ENCODE measurements around the gene RDH5. TPM values are rescaled to one million over a fixed set of nuclear protein-coding genes. Genes with fewer than 3 reads are reported as not detected.
A peak's percentile ranks its signal among the peaks of the same experiment; 100 is the strongest.

RDH5 gene
- polyA plus RNA-seq, 1 of the 3 experiments (the other 2 are of a cell fraction), result 5.2 TPM

DNA sequence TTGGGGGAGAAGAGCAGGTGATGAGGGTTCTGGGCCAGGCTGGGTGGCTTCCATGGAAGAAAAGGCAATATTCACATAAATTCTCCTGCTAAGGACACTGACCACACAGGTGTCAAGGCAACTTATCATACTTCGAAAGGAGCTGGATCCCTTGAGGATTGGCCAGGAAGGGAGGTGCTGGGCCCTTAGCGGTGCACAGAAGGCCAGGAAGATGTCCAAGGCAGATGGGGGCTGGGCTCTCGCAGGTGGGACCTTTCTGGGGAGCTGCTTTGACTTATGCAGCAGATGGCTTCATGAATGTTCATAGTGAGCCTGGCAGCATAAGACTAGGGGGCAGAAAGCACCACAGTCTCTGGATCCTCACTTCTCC lies 4.7 kb downstream of the RDH5 start:
- no peak for DNase-seq
- peaks cover 7 to 35% of the 10 kb centered on the region in 2 experiments; a peak in 3 of 4 replicates for H3K4me1 ChIP-seq (ENCODE audit: control insufficient read depth in 1 of 2, insufficient read depth in 2 of 2, low read depth in 1 of 2, low read length in 1 of 2)
- H3F3A ChIP-seq (replicated peaks; ENCODE audit: insufficient read depth), result peaks cover 57% of the 10 kb centered on the region
- H3K79me2 ChIP-seq (ENCODE audit: insufficient read depth), result peaks cover 34% of the 10 kb centered on the region
- H3K9me2 ChIP-seq, result no peaks in the 10 kb centered on the region
- peaks cover 34% of the 10 kb centered on the region in 2 experiments for H3K36me3 ChIP-seq (replicated peaks in 1 of 2; ENCODE audit: control insufficient read depth in 1 of 2, insufficient read depth in 2 of 2, low read length in 1 of 2)
- no peak overlapping the region for H3K4me2 ChIP-seq
- ChIA-PET CTCF (interaction anchor here (0.6 to 11.2 kb wide), 12 partner anchors 9 to 383 kb away, joined by 3 to 202 read pairs (median 5); partner anchors contain the start of genes BLOC1S1 and ITGA7), POLR2A (interaction anchor here (0.6 to 1.3 kb wide), 3 partner anchors 13 to 335 kb away, joined by 3 to 6 read pairs (median 3); partner anchors contain the start of genes ORMDL2 and SARNP)
- no peak overlapping the region for H3K9ac ChIP-seq
- H3K27me3 ChIP-seq (ENCODE audit: insufficient read depth), result no peaks in the 10 kb centered on the region
- H2AFZ ChIP-seq (ENCODE audit: low read depth), result no peak overlapping the region
- no peaks in the 10 kb centered on the region for H3K9me3 ChIP-seq
- H3K27ac ChIP-seq (ENCODE audit: low read depth in 2 of 2, low read length in 1 of 2), result no peak overlapping the region
- H3K4me3 ChIP-seq (ENCODE audit: low read depth in 2 of 2, low read length in 1 of 2), result no peak overlapping the region
- 100% methylated on average over 1 of the region's 3 CpGs for WGBS (ENCODE audit: low lambda C conversion rate)
- peaks cover 51% of the 10 kb centered on the region for H4K20me1 ChIP-seq (ENCODE audit: insufficient read depth)
- TF ChIP-seq MEF2A (IDR thresholded peaks at IDR 0.05; ENCODE audit: borderline replicate concordance, low read depth) (no peak), FOXM1 (IDR thresholded peaks at IDR 0.05; ENCODE audit: low read depth) (no peak), ELF1 (IDR thresholded peaks at IDR 0.05) (no peak), MXI1 (IDR thresholded peaks at IDR 0.05; ENCODE audit: low read depth, low read length) (no peak)
- TF ChIP-seq, protein P1, sequence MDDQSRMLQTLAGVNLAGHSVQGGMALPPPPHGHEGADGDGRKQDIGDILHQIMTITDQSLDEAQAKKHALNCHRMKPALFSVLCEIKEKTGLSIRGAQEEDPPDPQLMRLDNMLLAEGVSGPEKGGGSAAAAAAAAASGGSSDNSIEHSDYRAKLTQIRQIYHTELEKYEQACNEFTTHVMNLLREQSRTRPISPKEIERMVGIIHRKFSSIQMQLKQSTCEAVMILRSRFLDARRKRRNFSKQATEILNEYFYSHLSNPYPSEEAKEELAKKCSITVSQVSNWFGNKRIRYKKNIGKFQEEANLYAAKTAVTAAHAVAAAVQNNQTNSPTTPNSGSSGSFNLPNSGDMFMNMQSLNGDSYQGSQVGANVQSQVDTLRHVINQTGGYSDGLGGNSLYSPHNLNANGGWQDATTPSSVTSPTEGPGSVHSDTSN (IDR thresholded peaks at IDR 0.05), result no peak

DNA sequence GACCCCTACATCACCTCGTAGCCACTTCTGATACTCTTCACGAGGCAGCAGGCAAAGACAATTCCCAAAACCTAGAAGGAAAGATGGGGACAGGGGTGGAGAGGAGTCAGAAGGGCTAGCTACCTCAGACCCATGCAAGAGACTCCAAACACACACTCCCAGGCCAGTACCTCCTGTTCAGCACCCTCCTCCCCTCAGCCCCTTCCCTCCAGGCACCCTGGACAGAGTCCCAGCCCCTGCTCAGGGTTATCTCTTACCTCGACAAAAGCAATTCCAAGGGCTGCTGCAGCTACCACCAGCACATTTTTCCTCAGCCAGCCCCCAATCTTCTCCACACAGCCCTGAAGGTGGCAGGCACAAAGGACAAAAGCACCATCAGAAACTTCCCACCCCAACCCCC lies 5.4 kb downstream of the RDH5 start:
- no peaks in the 10 kb centered on the region for H3K27me3 ChIP-seq (ENCODE audit: insufficient read depth)
- H3K36me3 ChIP-seq (replicated peaks in 1 of 2; ENCODE audit: control insufficient read depth in 1 of 2, insufficient read depth in 2 of 2, low read length in 1 of 2), result peaks cover 34% of the 10 kb centered on the region in 2 experiments
- H3F3A ChIP-seq (replicated peaks; ENCODE audit: insufficient read depth), result peaks cover 57% of the 10 kb centered on the region
- H3K79me2 ChIP-seq (ENCODE audit: insufficient read depth), result peaks cover 37% of the 10 kb centered on the region
- no peak overlapping the region for H3K27ac ChIP-seq (ENCODE audit: low read depth in 2 of 2, low read length in 1 of 2)
- peak overlapping the region; percentile 30; the same call in 1 of the 2 replicates for H3K4me2 ChIP-seq
- H3K9ac ChIP-seq, result no peak overlapping the region
- peaks cover under 1 to 35% of the 10 kb centered on the region in 2 experiments; a peak in 3 of 4 replicates for H3K4me1 ChIP-seq (ENCODE audit: control insufficient read depth in 1 of 2, insufficient read depth in 2 of 2, low read depth in 1 of 2, low read length in 1 of 2)
- no peak for DNase-seq
- peaks cover 51% of the 10 kb centered on the region for H4K20me1 ChIP-seq (ENCODE audit: insufficient read depth)
- H2AFZ ChIP-seq (ENCODE audit: low read depth), result no peak overlapping the region
- 76% methylated on average over 3 of the region's 3 CpGs for WGBS (ENCODE audit: low lambda C conversion rate)
- 0 out of 2 replicates have a peak, but pooled peaks have one; percentile 9 for TF ChIP-seq POLR2AphosphoS5 (IDR thresholded peaks at IDR 0.05; ENCODE audit: low read depth, low read length)
- TF ChIP-seq GABPA (IDR thresholded peaks at IDR 0.05; ENCODE audit: low read depth), result no peak
- no peaks in the 10 kb centered on the region for H3K9me2 ChIP-seq
- no peak overlapping the region for H3K4me3 ChIP-seq (ENCODE audit: low read depth in 2 of 2, low read length in 1 of 2)
- no peaks in the 10 kb centered on the region for H3K9me3 ChIP-seq
- CTCF ChIA-PET, result interaction anchor here (0.9 to 11.2 kb wide), 8 partner anchors 10 to 382 kb away, joined by 3 to 202 read pairs (median 6); partner anchors contain the start of genes BLOC1S1 and ITGA7
- POLR2A ChIA-PET, result interaction anchor here (0.6 to 1.3 kb wide), 2 partner anchors 12 to 335 kb away, joined by 3 to 6 read pairs; no protein-coding TSS in a partner anchor

DNA sequence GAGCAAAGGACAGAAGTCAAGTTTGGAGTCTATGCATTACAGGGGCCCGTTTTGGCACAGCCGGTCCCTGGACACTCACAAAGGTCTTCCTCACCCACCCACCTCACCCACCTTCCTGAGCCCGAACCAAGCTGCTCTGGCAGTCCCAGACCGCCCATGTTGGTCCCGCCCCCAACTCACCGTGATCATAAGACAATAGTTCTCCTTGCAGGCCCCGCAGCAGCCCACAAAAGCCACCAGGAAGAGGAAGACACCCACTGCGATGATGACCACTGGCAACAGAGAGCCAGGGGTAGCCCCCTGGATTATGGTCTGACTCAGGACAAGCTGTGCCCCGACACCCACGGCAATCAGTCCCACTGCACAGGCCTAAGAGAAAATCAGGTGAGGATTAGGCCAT lies 6.8 kb downstream of the RDH5 start:
- POLR2A ChIA-PET, result no interaction called here
- peaks cover 48% of the 10 kb centered on the region for H3F3A ChIP-seq (replicated peaks; ENCODE audit: insufficient read depth)
- H3K9me3 ChIP-seq, result no peaks in the 10 kb centered on the region
- no peak overlapping the region for H2AFZ ChIP-seq (ENCODE audit: low read depth)
- no peak for TF ChIP-seq FOXJ3 (CRISPR knock-in tag; IDR thresholded peaks at IDR 0.05)
- no peak for TF ChIP-seq TCF12 (IDR thresholded peaks at IDR 0.05)
- TF ChIP-seq, protein P1 (IDR thresholded peaks at IDR 0.05), result no peak
- TF ChIP-seq, protein P2, sequence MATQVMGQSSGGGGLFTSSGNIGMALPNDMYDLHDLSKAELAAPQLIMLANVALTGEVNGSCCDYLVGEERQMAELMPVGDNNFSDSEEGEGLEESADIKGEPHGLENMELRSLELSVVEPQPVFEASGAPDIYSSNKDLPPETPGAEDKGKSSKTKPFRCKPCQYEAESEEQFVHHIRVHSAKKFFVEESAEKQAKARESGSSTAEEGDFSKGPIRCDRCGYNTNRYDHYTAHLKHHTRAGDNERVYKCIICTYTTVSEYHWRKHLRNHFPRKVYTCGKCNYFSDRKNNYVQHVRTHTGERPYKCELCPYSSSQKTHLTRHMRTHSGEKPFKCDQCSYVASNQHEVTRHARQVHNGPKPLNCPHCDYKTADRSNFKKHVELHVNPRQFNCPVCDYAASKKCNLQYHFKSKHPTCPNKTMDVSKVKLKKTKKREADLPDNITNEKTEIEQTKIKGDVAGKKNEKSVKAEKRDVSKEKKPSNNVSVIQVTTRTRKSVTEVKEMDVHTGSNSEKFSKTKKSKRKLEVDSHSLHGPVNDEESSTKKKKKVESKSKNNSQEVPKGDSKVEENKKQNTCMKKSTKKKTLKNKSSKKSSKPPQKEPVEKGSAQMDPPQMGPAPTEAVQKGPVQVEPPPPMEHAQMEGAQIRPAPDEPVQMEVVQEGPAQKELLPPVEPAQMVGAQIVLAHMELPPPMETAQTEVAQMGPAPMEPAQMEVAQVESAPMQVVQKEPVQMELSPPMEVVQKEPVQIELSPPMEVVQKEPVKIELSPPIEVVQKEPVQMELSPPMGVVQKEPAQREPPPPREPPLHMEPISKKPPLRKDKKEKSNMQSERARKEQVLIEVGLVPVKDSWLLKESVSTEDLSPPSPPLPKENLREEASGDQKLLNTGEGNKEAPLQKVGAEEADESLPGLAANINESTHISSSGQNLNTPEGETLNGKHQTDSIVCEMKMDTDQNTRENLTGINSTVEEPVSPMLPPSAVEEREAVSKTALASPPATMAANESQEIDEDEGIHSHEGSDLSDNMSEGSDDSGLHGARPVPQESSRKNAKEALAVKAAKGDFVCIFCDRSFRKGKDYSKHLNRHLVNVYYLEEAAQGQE (IDR thresholded peaks at IDR 0.05; ENCODE audit: low read depth, low read length), result no peak
- TF ChIP-seq RCOR1 (IDR thresholded peaks at IDR 0.05; ENCODE audit: low read length), result no peak
- H4K20me1 ChIP-seq (ENCODE audit: insufficient read depth), result peaks cover 45% of the 10 kb centered on the region
- peaks cover 47% of the 10 kb centered on the region for H3K79me2 ChIP-seq (ENCODE audit: insufficient read depth)
- CTCF ChIA-PET, result interaction anchor here (0.8 to 4.6 kb wide), 5 partner anchors 9 to 70 kb away, joined by 3 to 47 read pairs (median 4); no protein-coding TSS in a partner anchor
- H3K36me3 ChIP-seq (replicated peaks in 1 of 2; ENCODE audit: control insufficient read depth in 1 of 2, insufficient read depth in 2 of 2, low read length in 1 of 2), result peaks cover 34% of the 10 kb centered on the region in 2 experiments
- no peaks in the 10 kb centered on the region for H3K9me2 ChIP-seq
- DNase-seq, result no peak
- WGBS (ENCODE audit: low lambda C conversion rate), result 87% methylated on average over 8 of the region's 10 CpGs
- peaks cover 0 to 26% of the 10 kb centered on the region in 2 experiments; a peak in 1 of 4 replicates for H3K4me1 ChIP-seq (ENCODE audit: control insufficient read depth in 1 of 2, insufficient read depth in 2 of 2, low read depth in 1 of 2, low read length in 1 of 2)
- peak overlapping the region; percentile 83; the same call in 1 of the 2 replicates for H3K9ac ChIP-seq
- H3K27me3 ChIP-seq (ENCODE audit: insufficient read depth), result no peaks in the 10 kb centered on the region
- H3K4me3 ChIP-seq (ENCODE audit: low read depth in 2 of 2, low read length in 1 of 2), result peak overlapping the region; percentile 74 to 97
- H3K27ac ChIP-seq (ENCODE audit: low read depth in 2 of 2, low read length in 1 of 2), result peak overlapping the region; percentile 97 to 100; a peak in 1 of 4 replicates
- H3K4me2 ChIP-seq, result peak overlapping the region; percentile 97
